Upper lobe of right lung (tissue), 1 donor: ENCODE measurements around the gene PTF1A. TPM values are rescaled to one million over a fixed set of nuclear protein-coding genes. Genes with fewer than 3 reads are reported as not detected.

ENCODE experiments used
- ATAC-seq: fragments of 200-7000 bp; cut with Tn5 transposase; one replicate; pipeline ENCODE4 v1.9.1; 2020; ENCODE audit warnings: mild to moderate bottlenecking, moderate library complexity
- DNase-seq: peaks from one replicate; pipeline ENCODE4 v3.0.0-alpha.2; 2020
- H3K27ac ChIP-seq: fragments of 200-600 bp; one replicate; pipeline ENCODE4 v1.8.0; 2022
- H3K27me3 ChIP-seq: fragments of 200-600 bp; one replicate; pipeline ENCODE4 v1.8.0; 2022; ENCODE audit warnings: mild to moderate bottlenecking
- H3K36me3 ChIP-seq: fragments of 200-600 bp; one replicate; pipeline ENCODE4 v1.8.0; 2022
- H3K4me1 ChIP-seq: fragments of 200-600 bp; one replicate; pipeline ENCODE4 v1.8.0; 2022
- H3K4me3 ChIP-seq: fragments of 200-600 bp; one replicate; pipeline ENCODE4 v1.8.0; 2022; ENCODE audit warnings: mild to moderate bottlenecking
- H3K9me3 ChIP-seq: fragments of 200-600 bp; one replicate; pipeline ENCODE4 v1.8.0; 2022
- intact Hi-C: fragments of 100-400 bp; cut with DNase I; formaldehyde crosslinking; loops from one replicate; pipeline ENCODE4 v1.11.0; 2022
- total RNA-seq: library from RNA; stranded (reverse); fragmentation: NEBNext Ultra II Directional; extraction: Animal tissue kit (Norgen Biotek cat#: 25700); gene quantifications from one replicate; pipeline ENCODE4 v1.2.1, GENCODE V29; 2021
- TF ChIP-seq, protein P1 (sequence below): fragments of 200-600 bp; IDR thresholded peaks from one replicate; pipeline ENCODE4 v1.8.0; 2022; ENCODE audit warnings: antibody characterized with exemption
- donor health status: DM: no; HTN: yes; CAD: no; lungs with severe emphysema.

PTF1A gene
- total RNA-seq, 1 donor from 2014 or later: not detected

DNA sequence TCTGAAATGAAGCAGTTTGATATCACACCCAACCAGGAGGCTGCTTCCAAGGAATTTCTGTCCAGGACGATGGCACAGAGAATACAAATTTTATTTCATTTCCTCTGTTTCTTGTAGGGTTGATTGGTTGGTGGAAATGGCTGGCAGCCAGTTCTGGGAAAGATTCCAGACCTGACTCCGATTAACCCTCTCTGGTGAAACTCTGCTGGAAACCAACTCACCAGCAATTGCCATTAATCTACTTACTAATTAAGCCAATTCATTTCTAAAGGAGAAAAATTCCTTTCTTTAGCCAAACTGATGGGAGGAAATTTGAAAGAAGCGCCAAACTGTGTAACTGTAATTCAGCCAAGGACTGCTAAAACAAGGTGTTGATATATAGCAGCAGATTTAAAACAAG is 10.7 kb downstream of the PTF1A start:
- TF ChIP-seq, protein P1, sequence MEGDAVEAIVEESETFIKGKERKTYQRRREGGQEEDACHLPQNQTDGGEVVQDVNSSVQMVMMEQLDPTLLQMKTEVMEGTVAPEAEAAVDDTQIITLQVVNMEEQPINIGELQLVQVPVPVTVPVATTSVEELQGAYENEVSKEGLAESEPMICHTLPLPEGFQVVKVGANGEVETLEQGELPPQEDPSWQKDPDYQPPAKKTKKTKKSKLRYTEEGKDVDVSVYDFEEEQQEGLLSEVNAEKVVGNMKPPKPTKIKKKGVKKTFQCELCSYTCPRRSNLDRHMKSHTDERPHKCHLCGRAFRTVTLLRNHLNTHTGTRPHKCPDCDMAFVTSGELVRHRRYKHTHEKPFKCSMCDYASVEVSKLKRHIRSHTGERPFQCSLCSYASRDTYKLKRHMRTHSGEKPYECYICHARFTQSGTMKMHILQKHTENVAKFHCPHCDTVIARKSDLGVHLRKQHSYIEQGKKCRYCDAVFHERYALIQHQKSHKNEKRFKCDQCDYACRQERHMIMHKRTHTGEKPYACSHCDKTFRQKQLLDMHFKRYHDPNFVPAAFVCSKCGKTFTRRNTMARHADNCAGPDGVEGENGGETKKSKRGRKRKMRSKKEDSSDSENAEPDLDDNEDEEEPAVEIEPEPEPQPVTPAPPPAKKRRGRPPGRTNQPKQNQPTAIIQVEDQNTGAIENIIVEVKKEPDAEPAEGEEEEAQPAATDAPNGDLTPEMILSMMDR: no peak
- Histone ChIP-seq H3K27ac (no peak overlapping the region), H3K9me3 (no peaks in the 10 kb centered on the region), H3K4me3 (no peak overlapping the region), H3K27me3 (peaks cover 74% of the 10 kb centered on the region), H3K4me1 (no peaks in the 10 kb centered on the region), H3K36me3 (no peaks in the 10 kb centered on the region)
- no peak for ATAC-seq
- DNase-seq: no peak
- intact Hi-C loops: no loop called here

DNA sequence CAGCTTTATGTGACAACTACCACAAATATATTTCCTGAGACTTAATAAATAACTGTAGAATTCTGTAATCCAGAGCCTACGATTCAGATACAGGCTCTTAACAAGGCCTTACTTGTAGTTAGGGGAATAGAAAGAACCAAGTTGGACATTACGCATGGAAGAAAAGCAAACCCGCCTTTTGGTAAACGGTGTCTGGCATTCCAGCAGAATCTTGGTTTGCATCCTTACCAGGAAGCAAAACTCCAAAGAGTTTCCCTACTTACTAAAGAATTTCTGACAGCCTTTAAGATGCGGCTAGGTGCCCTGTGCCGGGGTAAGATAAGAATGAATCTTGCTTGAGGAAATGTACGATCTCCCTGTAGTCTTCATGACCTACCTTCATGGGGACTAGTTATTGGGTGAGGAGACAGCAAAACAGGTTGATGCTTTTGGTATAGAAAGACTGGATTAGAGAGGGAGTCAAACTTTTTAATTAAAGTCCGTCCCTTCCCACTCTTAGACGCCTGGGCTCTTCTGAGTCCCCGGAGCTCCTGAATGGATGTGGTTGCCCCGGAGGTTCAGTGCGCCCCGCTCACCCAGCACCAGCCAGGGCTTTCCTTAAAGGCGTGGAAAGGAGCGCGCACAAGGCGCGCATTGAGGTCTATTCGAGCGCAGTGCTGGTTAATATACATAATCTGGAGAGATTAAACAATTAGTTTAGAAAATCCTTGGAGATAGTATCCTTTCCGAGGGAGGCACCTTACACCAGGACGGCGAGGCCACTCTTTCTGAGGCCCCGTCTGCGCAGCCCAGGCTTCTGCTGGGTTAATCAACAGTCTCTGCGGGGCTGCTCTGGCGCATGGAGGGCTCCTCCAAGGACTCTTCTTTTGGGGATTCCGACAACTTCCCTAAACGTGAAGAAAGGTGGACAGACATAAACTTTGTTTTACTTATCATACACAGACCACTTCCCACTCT is 11.5 kb downstream of the PTF1A start:
- Histone ChIP-seq H3K27ac (no peak overlapping the region), H3K9me3 (no peaks in the 10 kb centered on the region), H3K36me3 (no peaks in the 10 kb centered on the region), H3K4me3 (no peak overlapping the region), H3K4me1 (no peaks in the 10 kb centered on the region), H3K27me3 (peaks cover 72% of the 10 kb centered on the region)
- intact Hi-C loops: no loop called here
- DNase-seq (no peak), ATAC-seq (no peak)
- TF ChIP-seq, protein P1: no peak

DNA sequence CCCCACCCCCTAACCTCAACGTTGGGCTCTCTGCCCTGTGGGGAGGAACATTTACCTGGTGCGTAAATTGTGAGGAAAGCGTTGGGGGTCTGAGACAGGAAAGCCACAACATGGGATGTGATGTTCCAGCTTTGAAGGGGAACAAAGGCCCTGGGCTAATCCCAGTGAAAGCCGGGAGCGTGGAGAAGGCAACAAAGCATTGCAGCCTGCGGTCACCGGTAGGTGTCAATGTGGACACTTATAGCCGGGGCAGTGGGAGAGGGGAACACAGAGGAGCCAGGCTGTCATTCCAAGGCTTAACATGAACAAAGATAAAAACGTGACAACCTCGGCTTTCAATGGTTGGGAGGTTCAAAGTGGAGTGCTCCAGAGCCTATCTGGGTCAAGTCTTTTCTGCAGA is 12.7 kb downstream of the PTF1A start:
- H3K4me1 ChIP-seq: no peaks in the 10 kb centered on the region
- ATAC-seq (no peak), DNase-seq (no peak)
- H3K27ac ChIP-seq: no peak overlapping the region
- H3K4me3 ChIP-seq: no peak overlapping the region
- intact Hi-C loops: no loop called here
- no peaks in the 10 kb centered on the region for H3K36me3 ChIP-seq
- TF ChIP-seq, protein P1: no peak
- no peaks in the 10 kb centered on the region for H3K9me3 ChIP-seq
- peaks cover 61% of the 10 kb centered on the region for H3K27me3 ChIP-seq

DNA sequence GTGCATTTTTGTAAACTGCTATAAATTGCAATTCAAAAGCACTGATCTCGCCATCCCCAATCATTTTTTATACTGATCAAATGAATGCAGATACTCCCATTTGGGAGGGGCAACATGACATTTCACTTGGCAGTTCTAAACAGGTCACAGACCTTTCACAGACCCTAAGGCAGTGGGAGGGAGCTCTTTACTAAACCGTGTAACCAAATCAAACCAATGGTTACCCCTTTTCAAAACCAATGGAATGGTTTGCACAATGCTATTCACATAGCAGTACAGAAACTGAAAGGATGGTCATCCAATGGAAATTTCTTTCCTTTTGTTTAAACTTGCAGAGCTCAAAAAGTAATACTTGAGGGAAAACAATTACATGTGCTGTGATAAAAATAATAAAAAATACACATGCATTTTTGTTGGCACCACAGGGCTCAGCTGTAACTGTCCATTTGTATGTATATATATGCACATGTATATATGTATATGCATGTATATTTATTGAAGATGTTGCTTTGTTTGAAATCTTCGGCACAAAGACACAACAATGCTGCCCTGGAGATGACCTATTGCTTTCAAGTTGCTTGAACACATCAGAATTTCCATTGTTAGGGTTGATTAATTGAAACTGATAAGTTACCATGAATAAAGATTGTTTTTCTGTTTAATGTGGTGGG is 14.0 kb downstream of the PTF1A start:
- no peak overlapping the region for H3K4me3 ChIP-seq
- DNase-seq (no peak), ATAC-seq (no peak)
- H3K36me3 ChIP-seq: no peaks in the 10 kb centered on the region
- H3K9me3 ChIP-seq: no peaks in the 10 kb centered on the region
- no peak overlapping the region for H3K27ac ChIP-seq
- TF ChIP-seq, protein P1: no peak
- no peaks in the 10 kb centered on the region for H3K4me1 ChIP-seq
- peaks cover 57% of the 10 kb centered on the region for H3K27me3 ChIP-seq
- intact Hi-C loops: no loop called here

DNA sequence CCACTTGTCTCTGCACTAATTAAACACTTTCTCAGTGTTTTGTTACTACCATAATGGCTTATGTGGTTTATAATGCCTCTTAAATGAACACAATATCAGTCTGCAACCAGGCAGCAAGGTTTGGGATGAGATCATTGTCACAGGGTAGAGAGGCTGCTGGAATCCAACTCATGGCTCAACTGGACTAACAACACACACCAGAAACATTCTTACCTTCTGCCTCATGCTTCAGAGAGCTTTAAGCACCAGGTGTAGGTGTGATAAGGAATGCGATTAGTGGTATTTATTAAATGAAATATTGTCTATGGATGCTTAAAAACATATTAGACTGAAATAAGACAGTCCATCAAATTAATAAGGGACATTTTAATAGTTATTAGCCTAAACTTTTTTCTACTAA is 25.4 kb downstream of the PTF1A start:
- H3K4me1 ChIP-seq: no peaks in the 10 kb centered on the region
- H3K9me3 ChIP-seq: no peaks in the 10 kb centered on the region
- TF ChIP-seq, protein P1: no peak
- DNase-seq (no peak), ATAC-seq (no peak)
- intact Hi-C loops: no loop called here
- no peaks in the 10 kb centered on the region for H3K36me3 ChIP-seq
- H3K27ac ChIP-seq: no peak overlapping the region
- no peak overlapping the region for H3K4me3 ChIP-seq
- H3K27me3 ChIP-seq: peaks cover under 1% of the 10 kb centered on the region
